Measurements from ENCODE around the gene HRH4.
A peak's percentile ranks its signal among the peaks of the same experiment; 100 is the strongest.

Gene HRH4

GRCh38 chr18:24427484-24427883, 33.0 kb upstream of the HRH4 start:
- Histone ChIP-seq H2AFZ (ENCODE audit: low read depth, low read length) (no peak overlapping the region), H3K36me3 (replicated peaks; ENCODE audit: low read depth, low read length) (peaks cover 14% of the 10 kb centered on the region), H3K27ac (ENCODE audit: low read length) (peak overlapping the region; percentile 75), H4K20me1 (ENCODE audit: insufficient read depth, low read length) (no peaks in the 10 kb centered on the region), H3K9me3 (ENCODE audit: insufficient read depth, low read length) (no peaks in the 10 kb centered on the region), H3K79me2 (ENCODE audit: low read length) (peaks cover 13% of the 10 kb centered on the region), H3K4me3 (ENCODE audit: low read length) (peak overlapping the region; percentile 83), H3K27me3 (ENCODE audit: low read depth, low read length) (no peaks in the 10 kb centered on the region), H3K4me1 (ENCODE audit: low read length) (peaks cover 20% of the 10 kb centered on the region), H3K4me2 (ENCODE audit: low read length) (peak overlapping the region; percentile 85), H3K9ac (ENCODE audit: low read length) (peak overlapping the region; percentile 88)
- TF ChIP-seq EZH2phosphoT487 (IDR thresholded peaks at IDR 0.05; ENCODE audit: low read depth) = no peak
- TF ChIP-seq CTCF (IDR thresholded peaks at IDR 0.05; ENCODE audit: low read depth, low read length) = no peak

- Histone ChIP-seq H2AFZ (ENCODE audit: low read depth, low read length) (no peak overlapping the region), H3K79me2 (ENCODE audit: low read length) (peaks cover 13% of the 10 kb centered on the region), H3K4me1 (ENCODE audit: low read length) (peaks cover 20% of the 10 kb centered on the region), H3K4me3 (ENCODE audit: low read length) (no peak overlapping the region), H3K9ac (ENCODE audit: low read length) (no peak overlapping the region), H4K20me1 (ENCODE audit: insufficient read depth, low read length) (no peaks in the 10 kb centered on the region), H3K27me3 (ENCODE audit: low read depth, low read length) (no peaks in the 10 kb centered on the region), H3K9me3 (ENCODE audit: insufficient read depth, low read length) (no peaks in the 10 kb centered on the region), H3K27ac (ENCODE audit: low read length) (no peak overlapping the region), H3K36me3 (replicated peaks; ENCODE audit: low read depth, low read length) (peaks cover 14% of the 10 kb centered on the region), H3K4me2 (ENCODE audit: low read length) (no peak overlapping the region)
- no peak for TF ChIP-seq CTCF (IDR thresholded peaks at IDR 0.05; ENCODE audit: low read depth, low read length)
- no peak for TF ChIP-seq EZH2phosphoT487 (IDR thresholded peaks at IDR 0.05; ENCODE audit: low read depth)
Measured at GRCh38 chr18:24428709-24429108, 31.7 kb upstream of the HRH4 start.

- Histone ChIP-seq H4K20me1 (ENCODE audit: insufficient read depth, low read length) (no peaks in the 10 kb centered on the region), H3K9me3 (ENCODE audit: insufficient read depth, low read length) (no peaks in the 10 kb centered on the region), H2AFZ (ENCODE audit: low read depth, low read length) (no peak overlapping the region), H3K27ac (ENCODE audit: low read length) (no peak overlapping the region), H3K36me3 (replicated peaks; ENCODE audit: low read depth, low read length) (peaks cover 14% of the 10 kb centered on the region), H3K27me3 (ENCODE audit: low read depth, low read length) (no peaks in the 10 kb centered on the region), H3K4me2 (ENCODE audit: low read length) (no peak overlapping the region), H3K9ac (ENCODE audit: low read length) (no peak overlapping the region), H3K79me2 (ENCODE audit: low read length) (peaks cover 13% of the 10 kb centered on the region), H3K4me3 (ENCODE audit: low read length) (no peak overlapping the region), H3K4me1 (ENCODE audit: low read length) (peaks cover 20% of the 10 kb centered on the region)
- TF ChIP-seq CTCF (IDR thresholded peaks at IDR 0.05; ENCODE audit: low read depth, low read length) (no peak), EZH2phosphoT487 (IDR thresholded peaks at IDR 0.05; ENCODE audit: low read depth) (no peak)
Measured at GRCh38 chr18:24429188-24429587, 31.2 kb upstream of the HRH4 start.

- Histone ChIP-seq H3K4me3 (ENCODE audit: low read length) (no peak overlapping the region), H3K79me2 (ENCODE audit: low read length) (peaks cover 6% of the 10 kb centered on the region; the same call in 1 of the 2 replicates), H3K27ac (ENCODE audit: low read length) (no peak overlapping the region), H3K36me3 (replicated peaks; ENCODE audit: low read depth, low read length) (peaks cover 19% of the 10 kb centered on the region), H4K20me1 (ENCODE audit: insufficient read depth, low read length) (no peaks in the 10 kb centered on the region), H3K9ac (ENCODE audit: low read length) (no peak overlapping the region), H3K9me3 (ENCODE audit: insufficient read depth, low read length) (no peaks in the 10 kb centered on the region), H3K4me1 (ENCODE audit: low read length) (peaks cover 8% of the 10 kb centered on the region), H2AFZ (ENCODE audit: low read depth, low read length) (no peak overlapping the region), H3K4me2 (ENCODE audit: low read length) (no peak overlapping the region), H3K27me3 (ENCODE audit: low read depth, low read length) (no peaks in the 10 kb centered on the region)
- TF ChIP-seq CTCF (IDR thresholded peaks at IDR 0.05; ENCODE audit: low read depth, low read length) (no peak), EZH2phosphoT487 (IDR thresholded peaks at IDR 0.05; ENCODE audit: low read depth) (no peak)
Measured at GRCh38 chr18:24432618-24433017, 27.8 kb upstream of the HRH4 start.

All from OCI-LY3 (cell line).